Fibroblast of the aortic adventitia (primary cell): ENCODE results near the gene MON2. TPM values are rescaled to one million over a fixed set of nuclear protein-coding genes. Genes with fewer than 3 reads are reported as not detected.

Experiments
- DNase-seq: peaks from one replicate; pipeline ENCODE4 v3.0.0-alpha.2; 2010; ENCODE audit warnings: low read depth
- H3K4me3 ChIP-seq: 2 replicates; pipeline ENCODE4 v1.5.1; 2011; ENCODE audit warnings: low read depth, mild to moderate bottlenecking, control low read depth, low read length, moderate library complexity
- total RNA-seq: library from RNA; depleted of rRNA; stranded (reverse); fragments of >200 nt; gene quantifications from 2 replicates; pipeline ENCODE4 v1.2.3, GENCODE V29; 2012; ENCODE audit warnings: low replicate concordance
- TF ChIP-seq, protein P1 (sequence below): IDR thresholded peaks from 2 replicates; pipeline ENCODE4 v1.5.1; 2011; ENCODE audit warnings: mild to moderate bottlenecking, low read length, control low read depth, inconsistent platforms; ENCODE audit not compliant: insufficient read depth

MON2 gene
- total RNA-seq, 1 donor, result 66.1 TPM

- TF ChIP-seq, protein P1, sequence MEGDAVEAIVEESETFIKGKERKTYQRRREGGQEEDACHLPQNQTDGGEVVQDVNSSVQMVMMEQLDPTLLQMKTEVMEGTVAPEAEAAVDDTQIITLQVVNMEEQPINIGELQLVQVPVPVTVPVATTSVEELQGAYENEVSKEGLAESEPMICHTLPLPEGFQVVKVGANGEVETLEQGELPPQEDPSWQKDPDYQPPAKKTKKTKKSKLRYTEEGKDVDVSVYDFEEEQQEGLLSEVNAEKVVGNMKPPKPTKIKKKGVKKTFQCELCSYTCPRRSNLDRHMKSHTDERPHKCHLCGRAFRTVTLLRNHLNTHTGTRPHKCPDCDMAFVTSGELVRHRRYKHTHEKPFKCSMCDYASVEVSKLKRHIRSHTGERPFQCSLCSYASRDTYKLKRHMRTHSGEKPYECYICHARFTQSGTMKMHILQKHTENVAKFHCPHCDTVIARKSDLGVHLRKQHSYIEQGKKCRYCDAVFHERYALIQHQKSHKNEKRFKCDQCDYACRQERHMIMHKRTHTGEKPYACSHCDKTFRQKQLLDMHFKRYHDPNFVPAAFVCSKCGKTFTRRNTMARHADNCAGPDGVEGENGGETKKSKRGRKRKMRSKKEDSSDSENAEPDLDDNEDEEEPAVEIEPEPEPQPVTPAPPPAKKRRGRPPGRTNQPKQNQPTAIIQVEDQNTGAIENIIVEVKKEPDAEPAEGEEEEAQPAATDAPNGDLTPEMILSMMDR, result no peak
- no peak overlapping the region for H3K4me3 ChIP-seq
- no peak for DNase-seq
Observed at GRCh38 chr12:62621101-62621638, 154.5 kb downstream of the MON2 start.

- DNase-seq, result no peak
- H3K4me3 ChIP-seq, result no peak overlapping the region
- TF ChIP-seq, protein P1, result peak; percentile 8
Observed at GRCh38 chr12:62622177-62622576, 155.6 kb downstream of the MON2 start.

GRCh38 chr12:62625228-62625627 is 158.6 kb downstream of the MON2 start:
- DNase-seq, result peak; percentile 78
- TF ChIP-seq, protein P1, result no peak
- no peak overlapping the region for H3K4me3 ChIP-seq

GRCh38 chr12:62627181-62627580 is 160.6 kb downstream of the MON2 start:
- no peak overlapping the region for H3K4me3 ChIP-seq
- TF ChIP-seq, protein P1, result no peak
- no peak for DNase-seq

DNA sequence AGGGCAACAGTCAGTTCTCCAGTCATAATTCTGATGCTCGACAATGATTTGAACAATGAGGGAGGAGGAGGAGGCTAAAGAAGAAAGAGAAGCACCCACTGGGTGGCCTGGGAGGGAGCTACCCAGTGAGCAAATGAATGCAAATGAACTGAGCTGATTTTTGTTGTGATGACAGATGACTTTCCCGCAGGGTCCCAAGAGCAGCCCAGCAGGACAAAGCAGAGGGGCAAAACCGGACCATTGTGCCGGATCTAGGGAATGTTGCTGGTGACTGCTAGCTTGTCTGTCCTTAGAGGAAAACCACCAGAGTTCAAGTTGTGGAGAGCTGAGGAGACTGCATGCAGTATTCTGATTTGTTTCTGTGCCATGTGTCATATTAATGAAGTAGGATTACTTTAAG is 162.8 kb downstream of the MON2 start:
- no peak overlapping the region for H3K4me3 ChIP-seq
- no peak for DNase-seq
- TF ChIP-seq, protein P1, result no peak

DNA sequence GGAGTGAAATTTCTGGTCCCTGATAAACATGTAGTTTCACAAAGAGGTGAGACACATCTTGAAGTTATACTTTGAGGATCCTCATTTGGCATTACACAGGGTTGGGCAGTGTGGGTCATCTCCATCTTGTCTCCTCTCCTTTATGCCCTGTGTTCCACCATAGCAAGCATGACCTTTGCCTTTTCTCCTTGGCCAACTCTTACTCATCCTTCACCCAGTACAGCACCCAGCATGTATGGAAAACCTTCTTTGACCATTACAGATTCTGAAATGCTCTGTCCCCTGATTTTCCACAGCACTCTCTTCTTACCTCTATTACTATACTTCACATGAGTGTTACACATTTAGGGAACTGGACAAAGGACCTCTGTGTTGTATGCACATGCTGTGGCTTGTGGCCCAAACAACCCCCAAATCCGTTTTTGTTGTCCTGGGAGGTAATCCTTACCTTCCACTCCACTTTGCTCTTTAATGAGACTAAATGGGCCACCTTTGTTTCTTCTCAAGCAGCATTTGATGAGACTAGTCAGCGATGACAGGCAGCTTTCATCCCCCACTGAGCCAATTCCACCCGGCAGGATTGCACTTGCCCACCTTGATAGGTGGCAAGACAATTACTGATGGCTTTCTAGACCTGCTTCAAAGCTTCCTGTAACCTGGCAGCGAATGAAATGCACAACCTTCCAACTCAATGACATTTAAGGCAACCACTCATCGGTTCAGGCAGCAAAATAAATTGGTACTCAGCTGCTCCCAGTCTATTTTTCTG is 163.5 kb downstream of the MON2 start:
- peak overlapping the region; percentile 56 for H3K4me3 ChIP-seq

More for the DNA sequence above, 163.5 kb downstream of the MON2 start:
- DNase-seq, result no peak
- TF ChIP-seq, protein P1, result no peak
